ENCODE results near the gene RNF157.

The RNF157 gene

DNA sequence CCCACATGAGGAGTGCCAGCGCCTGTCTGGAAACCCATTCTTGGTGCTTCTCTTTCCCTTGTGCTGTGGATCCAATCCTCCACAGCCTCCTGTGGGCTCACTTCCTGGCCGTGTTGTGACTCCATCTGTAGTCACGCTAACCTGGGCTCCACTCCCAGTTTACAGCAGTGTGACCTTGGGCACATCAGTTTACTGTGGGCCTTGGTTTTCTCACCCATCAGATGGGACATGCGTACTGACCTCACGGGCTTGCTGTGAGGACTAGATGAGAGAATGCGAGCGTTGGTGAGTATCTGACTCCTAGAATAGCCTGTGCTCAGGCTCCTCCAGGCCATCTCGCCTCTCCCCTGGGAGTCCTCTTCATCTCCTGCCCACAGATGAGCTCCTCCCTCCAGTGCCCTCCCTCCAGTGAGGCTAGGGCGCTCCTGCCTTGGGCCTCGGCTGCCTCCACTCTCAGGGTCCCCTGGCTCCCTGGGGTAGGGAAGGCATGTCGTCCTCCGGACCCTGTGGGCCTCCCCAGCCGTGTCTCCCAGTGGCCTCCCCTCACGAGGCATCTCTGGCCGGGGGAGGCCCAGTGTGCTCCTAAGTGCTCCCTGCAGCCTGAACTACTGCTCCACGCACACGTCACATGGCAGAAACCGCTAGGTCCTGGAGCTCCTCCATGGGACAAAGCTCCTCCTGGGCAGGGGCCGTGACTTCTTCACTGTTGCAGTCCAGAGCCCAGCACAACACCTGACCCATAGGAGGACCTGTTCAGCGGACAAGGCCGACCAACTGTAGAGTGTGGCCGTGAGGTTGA lies 94.0 kb downstream of the RNF157 start:
- peak overlapping the region; percentile 80 for H3K4me2 ChIP-seq (ENCODE audit: low read length)
- peaks cover 55% of the 10 kb centered on the region for H3K4me1 ChIP-seq (ENCODE audit: control insufficient read depth, low read length)
- no peaks in the 10 kb centered on the region for H3K9me2 ChIP-seq (replicated peaks; ENCODE audit: control insufficient read depth, low read length)
- no peaks in the 10 kb centered on the region for H3K9me3 ChIP-seq (ENCODE audit: control insufficient read depth, insufficient read depth, low read length)
- H4K20me1 ChIP-seq (ENCODE audit: control insufficient read depth, insufficient read depth, low read depth, low read length) = no peaks in the 10 kb centered on the region
- peaks cover 7% of the 10 kb centered on the region for H3F3A ChIP-seq (ENCODE audit: control insufficient read depth, insufficient read depth)
- H3K4me3 ChIP-seq (ENCODE audit: low read length) = peak overlapping the region; percentile 67
- H3K27ac ChIP-seq (ENCODE audit: low read depth, low read length) = peak overlapping the region; percentile 65
- H3K79me2 ChIP-seq (ENCODE audit: control insufficient read depth, low read length) = no peaks in the 10 kb centered on the region
- TF ChIP-seq EZH2phosphoT487 (IDR thresholded peaks at IDR 0.05; ENCODE audit: borderline replicate concordance, low read length) = no peak
- TF ChIP-seq, protein P1, sequence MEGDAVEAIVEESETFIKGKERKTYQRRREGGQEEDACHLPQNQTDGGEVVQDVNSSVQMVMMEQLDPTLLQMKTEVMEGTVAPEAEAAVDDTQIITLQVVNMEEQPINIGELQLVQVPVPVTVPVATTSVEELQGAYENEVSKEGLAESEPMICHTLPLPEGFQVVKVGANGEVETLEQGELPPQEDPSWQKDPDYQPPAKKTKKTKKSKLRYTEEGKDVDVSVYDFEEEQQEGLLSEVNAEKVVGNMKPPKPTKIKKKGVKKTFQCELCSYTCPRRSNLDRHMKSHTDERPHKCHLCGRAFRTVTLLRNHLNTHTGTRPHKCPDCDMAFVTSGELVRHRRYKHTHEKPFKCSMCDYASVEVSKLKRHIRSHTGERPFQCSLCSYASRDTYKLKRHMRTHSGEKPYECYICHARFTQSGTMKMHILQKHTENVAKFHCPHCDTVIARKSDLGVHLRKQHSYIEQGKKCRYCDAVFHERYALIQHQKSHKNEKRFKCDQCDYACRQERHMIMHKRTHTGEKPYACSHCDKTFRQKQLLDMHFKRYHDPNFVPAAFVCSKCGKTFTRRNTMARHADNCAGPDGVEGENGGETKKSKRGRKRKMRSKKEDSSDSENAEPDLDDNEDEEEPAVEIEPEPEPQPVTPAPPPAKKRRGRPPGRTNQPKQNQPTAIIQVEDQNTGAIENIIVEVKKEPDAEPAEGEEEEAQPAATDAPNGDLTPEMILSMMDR (IDR thresholded peaks at IDR 0.05; ENCODE audit: low read depth, low read length, poor library complexity, severe bottlenecking) = no peak
- no peaks in the 10 kb centered on the region; the same call in 1 of the 2 replicates for H3K27me3 ChIP-seq (ENCODE audit: control insufficient read depth, low read length)
- H3K36me3 ChIP-seq (ENCODE audit: control insufficient read depth, low read length) = no peaks in the 10 kb centered on the region

DNA sequence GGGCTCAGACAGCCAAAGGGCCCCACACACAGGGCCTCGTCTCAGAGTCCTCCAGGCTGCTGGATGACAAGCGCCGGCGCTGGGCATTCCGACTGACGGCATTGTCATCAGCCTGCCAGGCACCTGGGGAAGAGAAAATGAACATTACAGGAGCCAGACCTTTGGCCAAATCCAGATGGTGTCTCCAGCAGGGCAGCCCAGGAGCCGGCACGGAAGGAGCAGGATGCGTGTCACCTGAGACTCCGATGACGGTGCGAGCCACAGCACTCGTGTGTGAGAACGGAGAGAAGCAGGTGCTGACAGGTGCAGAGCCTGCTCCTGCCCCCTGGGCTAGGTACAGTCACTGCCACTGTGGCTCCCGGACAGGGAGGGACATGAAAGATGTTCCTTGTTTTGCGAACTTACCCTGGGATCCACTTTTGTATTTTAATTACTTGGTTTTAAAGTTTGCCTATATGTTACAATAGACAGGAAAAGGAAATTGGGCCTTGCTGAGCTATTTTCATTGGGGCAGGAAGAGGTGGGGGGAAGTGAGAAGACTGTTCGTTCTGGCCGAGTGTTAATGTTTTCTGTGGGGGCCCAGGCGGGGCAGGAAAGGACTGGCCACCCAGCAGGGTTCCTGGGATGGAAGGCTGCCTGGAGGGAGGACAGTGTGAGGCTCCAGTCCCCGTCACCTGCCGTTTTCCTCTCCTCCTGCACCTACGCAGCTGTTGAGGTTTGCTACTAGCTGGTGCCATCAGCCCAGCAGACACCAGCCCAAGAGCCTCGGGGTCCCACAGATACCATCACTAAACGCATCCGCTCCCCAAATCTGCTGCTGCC lies 94.9 kb downstream of the RNF157 start:
- Histone ChIP-seq H3K4me2 (ENCODE audit: low read length) (peak overlapping the region; percentile 80), H3K27ac (ENCODE audit: low read depth, low read length) (peak overlapping the region; percentile 65), H3K9me2 (replicated peaks; ENCODE audit: control insufficient read depth, low read length) (no peaks in the 10 kb centered on the region), H3K4me1 (ENCODE audit: control insufficient read depth, low read length) (peaks cover 62% of the 10 kb centered on the region), H3K79me2 (ENCODE audit: control insufficient read depth, low read length) (no peaks in the 10 kb centered on the region), H4K20me1 (ENCODE audit: control insufficient read depth, insufficient read depth, low read depth, low read length) (no peaks in the 10 kb centered on the region), H3K27me3 (ENCODE audit: control insufficient read depth, low read length) (peaks cover 6% of the 10 kb centered on the region), H3K4me3 (ENCODE audit: low read length) (peak overlapping the region; percentile 67), H3K36me3 (ENCODE audit: control insufficient read depth, low read length) (no peaks in the 10 kb centered on the region), H3K9me3 (ENCODE audit: control insufficient read depth, insufficient read depth, low read length) (no peaks in the 10 kb centered on the region), H3F3A (ENCODE audit: control insufficient read depth, insufficient read depth) (peaks cover 7% of the 10 kb centered on the region)
- TF ChIP-seq, protein P1 (IDR thresholded peaks at IDR 0.05; ENCODE audit: low read depth, low read length, poor library complexity, severe bottlenecking) = no peak
- no peak for TF ChIP-seq EZH2phosphoT487 (IDR thresholded peaks at IDR 0.05; ENCODE audit: borderline replicate concordance, low read length)

DNA sequence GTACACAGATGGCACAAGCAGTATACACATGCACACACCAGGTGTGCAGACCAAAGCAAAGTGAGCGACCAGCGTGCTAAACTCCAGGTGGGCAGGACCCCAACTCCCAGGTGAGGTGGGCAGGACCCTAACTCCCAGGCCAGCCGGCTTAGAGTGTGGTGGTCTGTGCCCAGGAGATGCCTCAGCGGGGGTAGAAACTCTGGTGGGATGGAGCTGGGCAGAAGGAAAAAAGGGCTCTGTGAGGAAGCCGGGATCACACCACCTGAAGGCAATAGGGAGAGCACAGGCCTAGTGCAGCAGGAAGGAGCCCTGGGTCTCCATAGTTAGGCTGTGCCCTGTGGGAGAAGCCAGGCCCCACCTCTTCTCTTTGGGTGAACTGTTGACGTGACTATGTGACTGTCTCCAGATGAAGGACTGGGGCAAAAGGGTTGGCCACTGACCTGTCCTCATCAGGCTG lies 97.7 kb downstream of the RNF157 start:
- H3K27me3 ChIP-seq (ENCODE audit: control insufficient read depth, low read length) = peaks cover 22% of the 10 kb centered on the region
- no peak overlapping the region for H3K27ac ChIP-seq (ENCODE audit: low read depth, low read length)
- H3K9me2 ChIP-seq (replicated peaks; ENCODE audit: control insufficient read depth, low read length) = no peaks in the 10 kb centered on the region
- H3K4me3 ChIP-seq (ENCODE audit: low read length) = no peak overlapping the region
- no peak for TF ChIP-seq EZH2phosphoT487 (IDR thresholded peaks at IDR 0.05; ENCODE audit: borderline replicate concordance, low read length)
- TF ChIP-seq, protein P1 (IDR thresholded peaks at IDR 0.05; ENCODE audit: low read depth, low read length, poor library complexity, severe bottlenecking) = no peak
- H4K20me1 ChIP-seq (ENCODE audit: control insufficient read depth, insufficient read depth, low read depth, low read length) = no peaks in the 10 kb centered on the region
- H3K79me2 ChIP-seq (ENCODE audit: control insufficient read depth, low read length) = no peaks in the 10 kb centered on the region
- H3F3A ChIP-seq (ENCODE audit: control insufficient read depth, insufficient read depth) = peaks cover 7% of the 10 kb centered on the region
- no peaks in the 10 kb centered on the region for H3K9me3 ChIP-seq (ENCODE audit: control insufficient read depth, insufficient read depth, low read length)
- peaks cover 65% of the 10 kb centered on the region for H3K4me1 ChIP-seq (ENCODE audit: control insufficient read depth, low read length)
- H3K36me3 ChIP-seq (ENCODE audit: control insufficient read depth, low read length) = no peaks in the 10 kb centered on the region
- no peak overlapping the region for H3K4me2 ChIP-seq (ENCODE audit: low read length)

All from DOHH2 (cell line).